ENCODE data around the gene FRMPD1. TPM values are rescaled to one million over a fixed set of nuclear protein-coding genes. Genes with fewer than 3 reads are reported as not detected.

Gene FRMPD1
- total RNA-seq, 1 donor from 2014 or later, result 3.3 TPM

DNA sequence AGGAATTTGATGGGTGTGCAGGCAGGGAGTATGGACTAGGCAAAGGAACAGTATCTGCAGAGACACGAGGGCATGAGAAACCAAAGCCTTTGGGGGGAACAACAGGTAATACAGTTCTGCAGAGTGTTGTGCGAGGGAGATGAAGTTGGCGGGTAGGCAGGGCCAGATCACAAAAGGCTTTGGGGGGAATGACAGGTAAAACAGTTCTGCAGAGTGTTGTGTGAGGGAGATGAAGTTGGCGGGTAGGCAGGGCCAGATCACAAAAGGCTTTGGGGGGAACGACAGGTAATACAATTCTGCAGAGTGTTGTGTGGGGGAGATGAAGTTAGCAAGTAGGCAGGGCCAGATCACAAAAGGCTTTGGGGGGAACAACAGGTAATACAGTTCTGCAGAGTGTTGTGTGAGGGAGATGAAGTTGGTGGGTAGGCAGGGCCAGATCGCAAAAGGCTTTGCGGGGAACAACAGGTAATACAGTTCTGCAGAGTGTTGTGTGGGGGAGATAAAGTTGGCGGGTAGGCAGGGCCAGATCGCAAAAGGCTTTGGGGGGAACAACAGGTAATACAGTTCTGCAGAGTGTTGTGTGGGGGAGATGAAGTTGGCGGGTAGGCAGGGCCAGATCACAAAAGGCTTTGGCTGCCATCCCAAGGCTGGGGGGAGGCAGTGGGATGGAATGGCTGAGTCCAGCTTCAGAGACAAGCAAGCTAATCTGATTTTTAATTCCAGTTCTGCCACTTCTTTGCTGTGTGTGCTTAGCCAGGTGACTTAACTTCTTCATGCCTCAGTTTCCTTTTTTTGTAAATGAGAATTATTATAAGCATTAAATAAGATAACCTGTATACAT is 33.0 kb downstream of the FRMPD1 start:
- DNase-seq, result peak; percentile 14

GRCh38 chr9:37692622-37693221 is 42.0 kb downstream of the FRMPD1 start:
- no peak for DNase-seq

- DNase-seq, result peak; percentile 61
Measured at GRCh38 chr9:37693260-37693659, 42.5 kb downstream of the FRMPD1 start.

DNA sequence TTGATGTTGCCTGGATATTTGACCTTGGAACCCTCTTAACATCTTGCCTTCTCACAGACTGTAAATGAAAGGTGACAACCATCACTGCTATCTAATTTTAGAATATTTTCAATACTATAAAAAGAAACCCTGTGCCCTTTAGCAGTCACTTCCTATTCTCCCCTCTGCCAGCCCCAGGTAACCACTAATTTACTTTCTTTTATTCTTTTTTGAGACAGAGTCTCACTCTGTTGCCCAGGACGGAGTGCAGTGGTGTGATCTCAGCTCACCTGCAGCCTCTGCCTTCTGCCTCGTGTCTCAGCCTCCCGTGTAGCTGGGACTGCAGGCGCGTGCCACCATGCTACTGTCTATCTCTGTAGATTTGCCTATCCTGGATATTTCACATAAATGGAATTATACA is 43.6 kb downstream of the FRMPD1 start:
- DNase-seq, result no peak

DNA sequence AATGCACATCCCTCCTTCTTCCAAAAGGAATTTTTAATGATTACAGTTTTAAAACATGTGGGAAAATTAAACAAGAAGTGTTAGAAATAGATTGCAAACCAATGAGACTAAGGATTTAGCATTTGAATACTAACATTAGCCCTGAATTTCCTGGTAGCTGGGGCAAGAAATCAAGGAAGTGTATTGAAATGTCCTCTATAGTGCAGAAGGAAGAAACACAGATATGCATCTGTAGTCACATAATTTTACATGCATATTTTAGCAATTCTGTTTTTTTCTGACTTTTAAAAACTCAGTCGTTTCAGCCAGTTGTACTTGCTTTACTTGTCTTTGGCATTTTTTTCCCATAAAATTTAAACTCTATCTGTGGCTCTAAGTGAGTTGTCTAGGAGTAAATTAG is 45.8 kb downstream of the FRMPD1 start:
- no peak for DNase-seq

DNA sequence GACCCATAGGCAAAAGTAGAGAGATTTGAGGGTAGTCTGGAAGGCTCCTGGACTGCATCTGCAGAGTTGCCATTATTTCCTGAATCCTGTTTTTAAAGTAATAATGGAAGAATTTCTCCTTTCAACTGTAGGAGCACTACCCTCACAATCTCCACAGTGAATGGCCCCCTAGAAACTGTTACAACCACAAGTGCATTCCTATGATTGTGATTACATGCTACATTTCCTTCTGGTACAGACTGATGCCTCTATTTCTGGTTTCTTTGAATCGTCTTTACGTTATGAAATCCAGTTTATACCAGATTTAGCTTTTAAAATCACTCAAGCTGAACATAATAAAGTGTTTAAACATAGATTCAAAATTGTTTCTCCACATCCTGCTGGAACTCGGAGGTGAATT is 49.4 kb downstream of the FRMPD1 start:
- no peak for DNase-seq

GRCh38 chr9:37700900-37701299 is 50.1 kb downstream of the FRMPD1 start:
- DNase-seq, result peak; percentile 6

DNA sequence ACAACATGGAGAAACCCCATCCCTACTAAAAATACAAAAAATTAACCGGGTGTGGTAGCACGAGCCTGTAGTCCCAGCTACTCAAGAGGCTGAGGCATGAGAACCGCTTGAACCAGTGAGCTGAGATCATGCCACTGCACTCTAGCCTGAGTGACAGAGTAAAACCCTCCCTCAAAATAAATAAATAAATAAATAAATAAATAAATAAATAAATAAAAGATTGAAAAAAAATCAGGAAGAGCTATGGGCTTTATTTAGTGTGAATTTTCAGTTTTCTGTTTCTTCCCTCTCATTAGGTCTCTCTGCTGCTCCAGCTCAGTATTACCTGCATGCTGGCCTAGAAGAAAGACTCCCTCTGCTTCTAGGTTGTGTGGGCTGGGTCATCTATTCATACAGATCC is 55.0 kb downstream of the FRMPD1 start:
- DNase-seq, result peak; percentile 11

GRCh38 chr9:37706290-37706689 is 55.5 kb downstream of the FRMPD1 start:
- DNase-seq, result no peak

DNA sequence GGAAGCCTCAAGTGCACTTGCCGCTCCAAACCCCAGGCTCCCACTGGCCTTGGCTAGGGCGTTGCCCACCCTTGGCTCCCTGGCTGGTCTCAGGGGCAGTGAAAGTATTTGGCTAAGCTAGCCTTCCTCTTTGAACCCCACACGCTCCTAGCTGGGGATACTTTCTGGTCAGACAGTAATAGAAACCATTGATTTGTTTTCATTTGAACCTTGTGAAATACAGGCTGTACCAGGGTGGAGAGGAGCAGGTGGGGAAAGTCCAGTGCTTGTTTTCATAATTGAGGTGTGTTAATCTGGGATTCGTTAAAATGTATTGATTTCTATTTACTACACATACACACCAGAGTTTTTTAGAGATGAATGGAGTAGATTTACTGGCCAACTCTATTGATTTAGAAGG is 57.0 kb downstream of the FRMPD1 start:
- DNase-seq, result no peak

- DNase-seq, result no peak
Measured at GRCh38 chr9:37710046-37710445, 59.3 kb downstream of the FRMPD1 start.

DNA sequence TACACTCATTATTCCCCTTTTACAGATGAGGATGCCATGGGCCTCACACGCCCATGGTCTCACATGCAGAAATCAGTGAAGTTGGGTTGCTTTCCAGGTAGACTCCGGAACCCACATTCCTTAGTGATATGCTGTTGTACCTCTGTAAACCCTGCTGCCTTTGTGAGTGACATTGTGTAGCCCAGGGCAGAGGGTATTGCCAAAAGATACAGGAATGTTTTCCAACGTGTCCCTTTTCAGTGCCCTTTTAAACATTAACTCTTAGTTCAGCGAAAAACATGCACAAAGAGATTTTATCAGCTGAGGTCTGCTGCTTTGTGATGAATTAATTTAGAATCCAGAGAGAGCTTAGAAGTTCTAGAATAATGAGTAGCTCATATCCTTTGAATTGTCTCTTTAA is 64.5 kb downstream of the FRMPD1 start:
- DNase-seq, result no peak

DNA sequence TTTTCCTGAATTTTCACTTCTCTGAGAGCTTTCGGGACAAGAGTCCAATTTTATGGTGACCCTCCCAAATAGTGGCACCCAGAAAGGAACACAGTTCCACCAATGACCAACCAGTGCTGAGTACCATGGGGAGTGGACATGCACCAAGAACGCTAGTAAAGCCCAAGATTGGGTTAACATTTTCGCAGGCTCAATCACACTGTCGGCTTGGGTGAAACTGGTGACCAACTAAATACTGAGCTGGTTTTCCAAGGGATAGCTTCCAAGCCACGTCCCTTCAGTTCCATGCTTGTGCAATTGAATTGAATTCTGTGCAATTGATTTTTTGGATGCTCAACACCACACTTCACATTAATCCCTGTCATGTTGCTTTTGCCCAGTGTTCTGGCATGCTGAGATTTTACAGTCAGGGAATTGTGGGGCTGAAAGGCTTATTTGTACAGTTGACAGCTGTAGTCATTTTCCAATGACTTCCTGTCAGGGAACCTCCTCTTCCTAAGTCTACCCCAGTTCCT is 65.3 kb downstream of the FRMPD1 start:
- DNase-seq, result peak; percentile 32

DNA sequence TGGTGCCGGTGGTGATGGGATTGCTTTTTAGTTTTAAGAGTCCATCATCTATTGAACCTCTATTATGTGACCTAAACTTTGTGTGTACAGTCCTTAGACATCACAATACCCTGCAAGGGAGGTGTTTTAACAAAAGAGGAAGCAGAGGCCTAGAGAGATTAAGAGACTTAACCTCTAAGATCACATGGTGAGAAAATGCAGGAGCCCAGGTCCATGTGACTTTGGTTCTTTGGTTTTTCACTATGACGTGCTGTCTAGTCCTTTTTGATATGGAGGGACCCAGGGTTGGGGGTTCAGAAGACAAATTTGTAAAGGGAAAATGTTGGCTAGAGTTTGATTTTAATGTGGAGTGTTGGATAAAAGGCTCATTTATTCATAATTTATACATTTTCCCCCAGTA is 68.8 kb downstream of the FRMPD1 start:
- no peak for DNase-seq

GRCh38 chr9:37727013-37727412 is 76.3 kb downstream of the FRMPD1 start:
- no peak for DNase-seq

DNA sequence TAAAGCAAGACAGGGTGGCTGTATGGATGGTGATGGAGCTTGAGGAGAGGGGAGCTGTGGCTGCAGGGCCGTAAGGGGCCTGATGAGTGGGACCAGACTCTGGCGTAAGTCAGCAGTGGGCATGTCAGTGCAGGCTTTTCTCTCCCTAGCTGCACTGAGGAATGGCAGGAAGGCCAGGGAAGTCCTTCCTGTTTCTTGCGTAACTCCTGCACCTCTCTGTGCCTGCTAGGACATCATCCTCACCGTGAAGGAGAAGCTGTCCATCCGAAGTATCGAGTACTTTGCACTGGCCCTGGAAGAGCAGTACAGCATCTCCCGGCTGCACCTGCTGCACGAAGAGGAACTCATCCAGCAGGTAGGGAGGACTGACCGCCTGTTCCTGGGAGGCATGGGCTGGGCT is 78.7 kb downstream of the FRMPD1 start:
- DNase-seq, result no peak

GRCh38 chr9:37730256-37730655 is 79.5 kb downstream of the FRMPD1 start:
- DNase-seq, result no peak

DNA sequence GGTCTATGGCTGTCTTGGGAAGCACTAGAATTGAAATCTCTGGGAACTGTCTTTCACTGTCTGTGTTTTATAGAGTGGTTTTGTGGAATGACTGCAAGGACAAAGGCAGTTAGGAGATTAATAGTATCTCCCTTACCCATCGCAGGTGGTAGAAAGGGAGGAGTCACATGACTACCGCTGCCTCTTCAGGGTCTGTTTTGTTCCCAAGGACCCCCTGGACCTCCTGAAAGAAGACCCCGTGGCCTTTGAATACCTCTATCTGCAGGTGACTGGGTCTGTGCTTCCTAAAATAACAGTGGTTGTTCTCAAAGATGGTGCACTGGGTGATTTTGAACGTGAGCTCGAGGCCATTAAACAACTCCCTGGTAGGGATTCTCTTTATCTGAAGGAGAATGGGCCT is 80.1 kb downstream of the FRMPD1 start:
- no peak for DNase-seq

- peak; percentile 91 for DNase-seq
Measured at GRCh38 chr9:37732086-37732741, 81.5 kb downstream of the FRMPD1 start.

DNA sequence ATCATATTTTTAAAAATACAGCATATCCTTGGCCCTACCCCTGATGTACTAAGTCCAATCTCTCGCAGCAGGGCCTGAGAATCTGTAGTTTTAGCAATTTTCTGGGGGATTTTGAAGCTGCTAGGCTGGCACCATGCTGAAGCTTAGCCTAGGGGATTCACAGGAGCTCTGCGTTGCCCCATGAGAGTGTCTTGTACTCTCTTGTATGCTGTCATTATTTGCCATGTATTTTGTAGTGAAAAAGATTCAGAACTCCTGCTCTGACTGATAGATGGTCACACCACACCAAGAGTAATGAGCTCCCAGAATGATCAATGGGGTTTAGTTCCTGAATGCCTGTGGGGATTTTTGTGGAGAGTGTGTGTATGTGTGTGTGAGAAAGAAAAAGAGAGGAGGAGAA is 82.2 kb downstream of the FRMPD1 start:
- peak; percentile 56 for DNase-seq

DNA sequence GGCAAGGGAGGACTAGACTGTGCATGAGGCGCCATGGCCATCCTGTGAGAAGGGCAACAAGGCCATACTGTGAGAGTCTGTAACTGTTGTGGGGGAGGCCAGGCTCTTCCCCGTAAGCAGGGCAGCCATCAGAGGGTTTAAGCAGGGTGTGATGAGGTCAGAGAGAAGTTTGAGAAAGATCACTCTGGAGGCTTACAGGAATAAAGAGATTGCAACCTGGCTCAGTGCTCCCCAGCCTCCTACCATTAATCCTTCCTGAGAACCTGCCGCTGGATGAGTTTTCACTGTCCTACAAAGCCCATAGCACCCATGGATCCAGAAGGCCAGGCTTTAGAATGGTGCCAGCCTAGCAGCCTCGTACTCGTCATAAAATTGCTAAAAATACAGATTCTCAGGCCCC is 88.5 kb downstream of the FRMPD1 start:
- DNase-seq, result no peak

GRCh38 chr9:37740128-37740527 is 89.4 kb downstream of the FRMPD1 start:
- DNase-seq, result no peak

GRCh38 chr9:37740631-37741328 is 90.0 kb downstream of the FRMPD1 start:
- DNase-seq, result no peak

Data from tongue (tissue), 2 donors.